H1 (cell line): ENCODE measurements around the gene DGKH. TPM values are rescaled to one million over a fixed set of nuclear protein-coding genes. Genes with fewer than 3 reads are reported as not detected.

Source experiments
- CTCF ChIA-PET: fragments of 300-600 bp; sonication (Branson Sonifier 250); formaldehyde crosslinking; loops from one replicate; lab custom pipeline; 2021; ENCODE audit not compliant: partially characterized antibody; lab: Charles Lee
- POLR2A ChIA-PET: fragments of 300-600 bp; sonication (Branson Sonifier 250); formaldehyde crosslinking; loops from one replicate; lab custom pipeline; 2021; ENCODE audit warnings: inconsistent platforms; ENCODE audit not compliant: partially characterized antibody; lab: Charles Lee
- DNase-seq, 2 experiments: peaks; one replicate each; pipeline versions ENCODE4 v3.0.0 to v3.0.0-alpha.2; 2010 to 2022; ENCODE audit warnings: low spot score in 2 of 2, low read depth in 1 of 2, mixed read lengths in 1 of 2
- FAIRE-seq: peaks from 2 replicates; lab custom pipeline; 2011; peaks lifted over from hg19 to GRCh38; lab: Jason Lieb, UNC
- H2AFZ ChIP-seq: 2 replicates; pipeline ENCODE4 v1.8.1; 2012; ENCODE audit warnings: low read length, inconsistent platforms
- H2AK5ac ChIP-seq: 2 replicates; pipeline ENCODE4 v1.6.1; 2013; ENCODE audit warnings: low read depth, low read length
- H2BK120ac ChIP-seq: replicated peaks from 2 replicates; pipeline ENCODE3; 2013; ENCODE audit warnings: low read depth, low read length, inconsistent platforms
- H2BK12ac ChIP-seq: 2 replicates; pipeline ENCODE4 v1.6.1; 2013; ENCODE audit warnings: low read depth, low read length
- H2BK15ac ChIP-seq: 2 replicates; pipeline ENCODE4 v1.6.1; 2013; ENCODE audit warnings: low read length
- H2BK20ac ChIP-seq: 2 replicates; pipeline ENCODE4 v1.6.1; 2013; ENCODE audit warnings: low read length
- H2BK5ac ChIP-seq: 2 replicates; pipeline ENCODE4 v1.6.1; 2013; ENCODE audit warnings: low read depth, low read length
- H3K14ac ChIP-seq: 2 replicates; pipeline ENCODE4 v1.6.1; 2013; ENCODE audit warnings: inconsistent platforms; ENCODE audit not compliant: insufficient read length
- H3K18ac ChIP-seq: 2 replicates; pipeline ENCODE4 v1.6.1; 2013; ENCODE audit warnings: low read length; ENCODE audit errors: extremely low read depth
- H3K23ac ChIP-seq: 2 replicates; pipeline ENCODE4 v1.6.1; 2013; ENCODE audit warnings: inconsistent platforms; ENCODE audit not compliant: insufficient read length
- H3K23me2 ChIP-seq: 2 replicates; pipeline ENCODE4 v1.6.1; 2013; ENCODE audit warnings: low read depth, low read length
- H3K27ac ChIP-seq: 2 replicates; pipeline ENCODE4 v1.6.1; 2011; ENCODE audit warnings: low read depth, low read length, inconsistent platforms
- H3K27me3 ChIP-seq, 4 experiments: replicated peaks in 1 of 4; 1 replicate in 1 of 4; 2 replicates in 3 of 4; pipeline versions ENCODE4 v1.6.1 to v1.8.1; 2011 to 2013; ENCODE audit warnings: low read length in 3 of 4, mild to moderate bottlenecking in 3 of 4, inconsistent platforms in 2 of 4, mixed read lengths in 2 of 4, moderate library complexity in 1 of 4; ENCODE audit not compliant: control insufficient read depth in 3 of 4, insufficient read depth in 3 of 4; ENCODE audit errors: extremely low read depth in 1 of 4
- H3K36me3 ChIP-seq, 4 experiments: 2 replicates each; pipeline versions ENCODE4 v1.6.1 to v1.8.1; 2011 to 2013; ENCODE audit warnings: mild to moderate bottlenecking in 4 of 4, low read length in 3 of 4, moderate library complexity in 2 of 4, control low read depth in 1 of 4, inconsistent platforms in 1 of 4; ENCODE audit not compliant: insufficient read depth in 4 of 4, control insufficient read depth in 2 of 4
- H3K4ac ChIP-seq: replicated peaks from 2 replicates; pipeline ENCODE3; 2013; ENCODE audit warnings: low read length, low read depth, mixed read lengths, inconsistent platforms; ENCODE audit not compliant: insufficient read length
- H3K4me1 ChIP-seq, 4 experiments: replicated peaks in 1 of 4; 1 replicate in 1 of 4; 2 replicates in 3 of 4; pipeline versions ENCODE4 v1.6.1 to v1.8.1; 2011 to 2013; ENCODE audit warnings: low read length in 3 of 4, inconsistent platforms in 2 of 4, mixed read lengths in 1 of 4; ENCODE audit not compliant: insufficient read depth in 4 of 4, control insufficient read depth in 3 of 4
- H3K4me2 ChIP-seq, 2 experiments: 2 replicates each; pipeline versions ENCODE4 v1.6.1 to v1.8.1; 2011 to 2013; ENCODE audit warnings: low read depth in 2 of 2, low read length in 2 of 2, control low read depth in 1 of 2, inconsistent platforms in 1 of 2, mild to moderate bottlenecking in 1 of 2; ENCODE audit not compliant: insufficient read depth in 1 of 2
- H3K4me3 ChIP-seq, 4 experiments: fragments of 200-600, 300-600 bp in 1 of 4; sonication (generic), shearing (Covaris generic), sonication (Bioruptor Twin) in 1 of 4; 2 replicates each; pipeline versions ENCODE4 v1.5.1 to v1.8.1; 2011 to 2016; ENCODE audit warnings: low read length in 4 of 4, low read depth in 3 of 4, control low read depth in 2 of 4, inconsistent platforms in 2 of 4, mild to moderate bottlenecking in 2 of 4, mixed read lengths in 1 of 4, moderate library complexity in 1 of 4; ENCODE audit not compliant: insufficient read depth in 2 of 4; ENCODE audit errors: extremely low read depth in 1 of 4
- H3K56ac ChIP-seq: replicated peaks from 2 replicates; pipeline ENCODE3; 2013; ENCODE audit warnings: low read depth, mild to moderate bottlenecking, mixed read lengths, low read length, inconsistent platforms; ENCODE audit not compliant: insufficient read length
- H3K79me1 ChIP-seq: 2 replicates; pipeline ENCODE4 v1.6.1; 2013; ENCODE audit warnings: low read depth, low read length, control low read depth
- H3K79me2 ChIP-seq, 2 experiments: 2 replicates each; pipeline versions ENCODE4 v1.6.1 to v1.8.1; 2012 to 2013; ENCODE audit warnings: low read length in 2 of 2, mild to moderate bottlenecking in 2 of 2, inconsistent platforms in 1 of 2; ENCODE audit not compliant: insufficient read depth in 2 of 2, control insufficient read depth in 1 of 2
- H3K9ac ChIP-seq, 4 experiments: replicated peaks in 1 of 4; 1 replicate in 1 of 4; 2 replicates in 3 of 4; pipeline versions ENCODE4 v1.6.1 to v1.8.1; 2011 to 2013; ENCODE audit warnings: low read depth in 3 of 4, low read length in 3 of 4, control low read depth in 2 of 4, mild to moderate bottlenecking in 2 of 4, moderate library complexity in 2 of 4, inconsistent platforms in 1 of 4; ENCODE audit errors: extremely low read depth in 1 of 4
- H3K9me3 ChIP-seq, 2 experiments: 2 replicates each; pipeline versions ENCODE4 v1.6.1 to v1.8.1; 2012 to 2013; ENCODE audit warnings: mild to moderate bottlenecking in 2 of 2, moderate library complexity in 2 of 2, control low read depth in 1 of 2, inconsistent platforms in 1 of 2, low read depth in 1 of 2, low read length in 1 of 2, mixed read lengths in 1 of 2; ENCODE audit not compliant: insufficient read depth in 2 of 2
- H4K20me1 ChIP-seq, 2 experiments: replicated peaks in 1 of 2; 2 replicates each; pipeline versions ENCODE3 to v1.8.1; 2011 to 2013; ENCODE audit warnings: inconsistent platforms in 2 of 2, low read length in 2 of 2, mild to moderate bottlenecking in 1 of 2; ENCODE audit not compliant: insufficient read depth in 2 of 2, control insufficient read depth in 1 of 2
- H4K5ac ChIP-seq: 2 replicates; pipeline ENCODE4 v1.6.1; 2013; ENCODE audit warnings: low read length, low read depth, mixed read lengths, inconsistent platforms; ENCODE audit not compliant: insufficient read length
- H4K8ac ChIP-seq: 2 replicates; pipeline ENCODE4 v1.8.0; 2013; ENCODE audit warnings: mild to moderate bottlenecking, moderate library complexity, low read length, inconsistent platforms; ENCODE audit not compliant: insufficient read depth; ENCODE audit errors: extremely low read depth
- H4K91ac ChIP-seq: replicated peaks from 2 replicates; pipeline ENCODE3; 2013; ENCODE audit warnings: low read length, mixed read lengths, inconsistent platforms; ENCODE audit not compliant: insufficient read length
- KDM4A ChIP-seq: IDR thresholded peaks from one replicate; pipeline ENCODE4 v1.7.1; 2012; ENCODE audit warnings: low read depth, mild to moderate bottlenecking, moderate library complexity, low read length, inconsistent platforms; ENCODE audit not compliant: severe bottlenecking
- TAF1 ChIP-seq: IDR thresholded peaks from 2 replicates; pipeline ENCODE4 v1.6.1; 2011; ENCODE audit warnings: mild to moderate bottlenecking, low read depth, low read length
- whole genome bisulfite sequencing, 2 experiments: shearing (Covaris generic) in 1 of 2; methylation state at CpG; one replicate each; pipeline versions ENCODE4 v1.1.6 to v1.1.7; 2013 to 2015; ENCODE audit warnings: low lambda C conversion rate in 2 of 2, mixed read lengths in 2 of 2, inconsistent platforms in 1 of 2, low coverage in 1 of 2, missing lambda C conversion rate in 1 of 2; ENCODE audit not compliant: insufficient replicate concordance in 2 of 2, insufficient coverage in 1 of 2, insufficient read length in 1 of 2; ENCODE audit errors: extremely low coverage in 1 of 2, missing lambda C conversion rate in 1 of 2; 5-methylcytosine and 5-hydroxymethylcytosine counted together
- polyA plus RNA-seq, 7 experiments: library from polyadenylated mRNA; depleted of rRNA in 3 of 7; stranded (reverse) in 5 of 7; unstranded in 2 of 7; fragments of >200 nt in 5 of 7; fragments of 200-250 nt in 2 of 7; gene quantifications; 1 replicate in 5 of 7; 2 replicates in 1 of 7; 4 replicates in 1 of 7; pipeline versions ENCODE4 v1.2.1 to v1.2.3, GENCODE V29; 2011 to 2013; ENCODE audit warnings: missing spikeins in 2 of 7, mixed read lengths in 2 of 7
- total RNA-seq: library from RNA; stranded (reverse); fragmentation: NEBNext Ultra II Directional; extraction: Animal tissue kit (Norgen Biotek cat#: 25700); gene quantifications from 2 replicates; pipeline ENCODE4 v1.2.1, GENCODE V29; 2021

DGKH gene
- total and polyA plus RNA-seq, 2 of the 8 experiments (the other 6 are each of a cell fraction or from before 2014, with no cell fraction given), result 2.1 to 7.9 TPM

DNA sequence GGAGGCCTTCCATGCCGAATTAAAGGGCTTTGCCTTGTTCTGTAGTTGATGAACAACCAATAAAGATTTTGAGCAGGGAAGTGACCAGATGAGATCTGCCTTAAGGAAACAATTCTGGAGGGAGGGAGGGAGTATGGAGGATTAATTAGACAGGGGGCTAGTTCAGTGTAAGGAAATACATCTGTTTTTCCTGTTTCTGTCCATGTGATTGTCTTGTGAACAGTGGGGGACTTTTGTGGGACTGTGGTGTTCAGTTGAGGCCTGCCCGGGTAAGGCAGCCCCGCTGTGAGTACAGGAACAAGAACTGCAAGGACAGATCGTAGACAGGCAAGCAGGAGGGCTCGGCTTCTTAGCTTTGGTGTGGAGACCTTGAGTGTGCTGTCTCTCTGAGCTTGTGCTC, 59.0 kb downstream of the DGKH start:
- H3K36me3 ChIP-seq, result no peaks in the 10 kb centered on the region
- H2BK12ac ChIP-seq, result no peak overlapping the region
- no peak overlapping the region for H2AK5ac ChIP-seq
- POLR2A ChIA-PET, result no interaction called here
- H4K5ac ChIP-seq, result no peak overlapping the region
- no peak overlapping the region for H2BK15ac ChIP-seq
- no peak overlapping the region for H2AFZ ChIP-seq
- H3K4me3 ChIP-seq, result no peak overlapping the region
- no peak for FAIRE-seq
- no peak overlapping the region for H2BK120ac ChIP-seq
- no peak overlapping the region for H3K14ac ChIP-seq
- no peak overlapping the region for H3K9ac ChIP-seq
- no peak overlapping the region for H3K4ac ChIP-seq
- no peak overlapping the region for H4K8ac ChIP-seq
- H2BK5ac ChIP-seq, result no peak overlapping the region
- H3K4me2 ChIP-seq, result no peak overlapping the region
- H3K18ac ChIP-seq, result no peak overlapping the region
- no peak overlapping the region for H3K56ac ChIP-seq
- no peaks in the 10 kb centered on the region for H3K9me3 ChIP-seq
- CTCF ChIA-PET, result interaction anchor here (1.0 to 1.3 kb wide), 2 partner anchors 428 to 440 kb away, joined by 4 to 5 read pairs; no protein-coding TSS in a partner anchor
- H3K4me1 ChIP-seq, result peaks cover 0 to 5% (median 0%) of the 10 kb centered on the region in 4 experiments; a peak in 1 of 7 replicates
- no peak overlapping the region for H3K23ac ChIP-seq
- no peak overlapping the region for H2BK20ac ChIP-seq
- 0 out of 2 replicates have a peak, but pooled peaks cover 5% of the 10 kb centered on the region for H3K79me1 ChIP-seq
- H3K27ac ChIP-seq, result no peak overlapping the region
- H4K91ac ChIP-seq, result no peak overlapping the region
- TF ChIP-seq KDM4A (no peak), TAF1 (no peak)
- H4K20me1 ChIP-seq, result no peaks in the 10 kb centered on the region
- H3K79me2 ChIP-seq, result 0 out of 4 replicates have a peak, but pooled peaks cover 0 to 2% of the 10 kb centered on the region in 2 experiments
- DNase-seq, result no peak
- WGBS, 2 experiments, result 89% methylated on average over 5 of the region's 5 CpGs; no CpG with 5 or more reads in 1 of the 2 experiments
- H3K23me2 ChIP-seq, result no peaks in the 10 kb centered on the region
- H3K27me3 ChIP-seq, result no peaks in the 10 kb centered on the region
